ENCODE measurements around the gene DSCAM. TPM values are rescaled to one million over a fixed set of nuclear protein-coding genes. Genes with fewer than 3 reads are reported as not detected.

DSCAM gene
- polyA plus RNA-seq, 1 experiment: not detected

DNA sequence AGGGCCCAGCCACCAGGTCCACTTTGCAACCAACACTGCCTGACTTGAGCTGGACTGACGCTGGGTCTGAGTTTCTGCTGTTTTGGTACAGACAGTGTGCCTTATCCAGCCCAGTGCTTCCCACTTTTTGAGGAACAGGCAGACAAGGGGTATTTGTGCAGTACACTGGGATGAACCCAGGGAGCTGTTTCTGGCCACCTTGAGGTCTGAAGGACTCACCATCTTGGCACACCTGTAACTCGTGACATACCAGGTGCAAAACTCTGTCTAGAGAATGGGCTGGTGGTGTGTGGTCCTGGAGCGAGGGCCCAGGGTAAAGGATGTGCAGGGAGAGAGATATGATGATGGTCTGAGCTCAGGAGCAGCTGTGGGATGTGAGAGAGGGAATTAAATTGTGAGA, 831.1 kb downstream of the DSCAM start:
- no peak overlapping the region for H3K4me3 ChIP-seq (ENCODE audit: low read depth, low read length)
- H3K9me3 ChIP-seq (ENCODE audit: control insufficient read depth, insufficient read depth, low read length): peaks cover 55% of the 10 kb centered on the region
- no peak for DNase-seq (ENCODE audit: low read depth, low spot score)
- ChIA-PET CTCF (no interaction called here), POLR2A (no interaction called here)
- no peaks in the 10 kb centered on the region for H3K27me3 ChIP-seq (ENCODE audit: control insufficient read depth, insufficient read depth, low read length)
- TF ChIP-seq, protein P1, sequence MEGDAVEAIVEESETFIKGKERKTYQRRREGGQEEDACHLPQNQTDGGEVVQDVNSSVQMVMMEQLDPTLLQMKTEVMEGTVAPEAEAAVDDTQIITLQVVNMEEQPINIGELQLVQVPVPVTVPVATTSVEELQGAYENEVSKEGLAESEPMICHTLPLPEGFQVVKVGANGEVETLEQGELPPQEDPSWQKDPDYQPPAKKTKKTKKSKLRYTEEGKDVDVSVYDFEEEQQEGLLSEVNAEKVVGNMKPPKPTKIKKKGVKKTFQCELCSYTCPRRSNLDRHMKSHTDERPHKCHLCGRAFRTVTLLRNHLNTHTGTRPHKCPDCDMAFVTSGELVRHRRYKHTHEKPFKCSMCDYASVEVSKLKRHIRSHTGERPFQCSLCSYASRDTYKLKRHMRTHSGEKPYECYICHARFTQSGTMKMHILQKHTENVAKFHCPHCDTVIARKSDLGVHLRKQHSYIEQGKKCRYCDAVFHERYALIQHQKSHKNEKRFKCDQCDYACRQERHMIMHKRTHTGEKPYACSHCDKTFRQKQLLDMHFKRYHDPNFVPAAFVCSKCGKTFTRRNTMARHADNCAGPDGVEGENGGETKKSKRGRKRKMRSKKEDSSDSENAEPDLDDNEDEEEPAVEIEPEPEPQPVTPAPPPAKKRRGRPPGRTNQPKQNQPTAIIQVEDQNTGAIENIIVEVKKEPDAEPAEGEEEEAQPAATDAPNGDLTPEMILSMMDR (IDR thresholded peaks at IDR 0.05; ENCODE audit: low read depth, low read length): no peak
- no peak overlapping the region for H3K27ac ChIP-seq (ENCODE audit: low read depth, low read length)

DNA sequence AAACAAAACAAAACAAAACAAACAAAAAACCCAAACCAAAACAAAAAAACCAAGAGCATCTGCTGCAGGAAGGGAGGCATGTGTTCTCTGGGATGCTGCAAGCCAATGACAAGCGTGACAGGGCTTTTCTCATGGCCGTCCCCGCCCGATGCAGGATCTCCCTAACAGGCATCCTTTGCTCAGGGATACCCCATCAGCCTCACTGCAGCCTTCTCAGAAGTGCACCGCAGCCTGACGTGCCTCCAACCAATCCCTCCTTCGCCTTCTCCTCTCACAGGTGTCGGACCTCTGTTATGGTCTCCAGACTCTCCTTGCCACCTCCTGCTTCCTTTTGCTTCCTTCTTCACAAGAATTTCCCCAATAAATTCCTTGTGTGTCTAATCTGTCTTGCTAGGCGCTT, 832.6 kb downstream of the DSCAM start:
- H3K4me3 ChIP-seq (ENCODE audit: low read depth, low read length): no peak overlapping the region
- CTCF ChIA-PET: no interaction called here
- no peak overlapping the region for H3K27ac ChIP-seq (ENCODE audit: low read depth, low read length)
- H3K27me3 ChIP-seq (ENCODE audit: control insufficient read depth, insufficient read depth, low read length): no peaks in the 10 kb centered on the region
- TF ChIP-seq, protein P1 (IDR thresholded peaks at IDR 0.05; ENCODE audit: low read depth, low read length): no peak
- peaks cover 57% of the 10 kb centered on the region for H3K9me3 ChIP-seq (ENCODE audit: control insufficient read depth, insufficient read depth, low read length)
- no peak for DNase-seq (ENCODE audit: low read depth, low spot score)
- POLR2A ChIA-PET: no interaction called here

DNA sequence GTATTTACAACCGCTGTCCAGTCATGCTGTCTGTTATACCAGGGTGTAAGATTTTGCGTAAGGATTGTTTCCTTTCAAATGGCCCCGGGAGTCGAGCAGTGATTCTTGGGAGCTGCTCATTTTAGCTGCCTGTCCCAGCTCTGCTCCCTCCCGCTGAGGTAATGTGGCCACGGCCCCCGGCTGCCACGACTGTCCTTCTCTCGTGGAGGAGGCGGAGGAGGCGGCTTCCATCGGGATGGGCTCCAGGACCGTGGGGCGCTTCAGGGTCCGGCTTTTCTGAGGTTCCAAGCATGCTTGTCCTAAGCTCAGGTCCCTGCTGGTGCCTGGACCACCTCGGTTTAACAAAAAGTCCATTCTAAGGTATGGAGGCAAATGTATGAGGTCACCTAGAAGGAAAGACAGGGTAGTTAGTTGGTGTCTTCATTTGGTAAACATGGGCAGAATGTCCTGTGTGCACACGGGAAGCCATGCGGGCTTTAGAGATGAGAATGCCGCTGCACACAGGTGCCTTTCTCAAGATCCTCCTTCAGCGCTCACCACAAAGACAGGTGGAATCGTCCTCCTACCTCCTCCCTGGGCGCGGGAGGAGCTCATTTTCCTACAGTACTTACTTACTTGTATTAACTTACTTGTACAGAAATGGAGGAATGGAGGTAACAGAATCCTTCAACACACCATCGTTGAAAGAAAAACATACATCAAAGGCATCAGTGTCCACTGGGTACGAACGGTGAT, 833.8 kb downstream of the DSCAM start:
- Histone ChIP-seq H3K9me3 (ENCODE audit: control insufficient read depth, insufficient read depth, low read length) (peaks cover 60% of the 10 kb centered on the region), H3K4me3 (ENCODE audit: low read depth, low read length) (no peak overlapping the region), H3K27ac (ENCODE audit: low read depth, low read length) (no peak overlapping the region), H3K27me3 (ENCODE audit: control insufficient read depth, insufficient read depth, low read length) (no peaks in the 10 kb centered on the region)
- TF ChIP-seq, protein P1 (IDR thresholded peaks at IDR 0.05; ENCODE audit: low read depth, low read length): no peak
- DNase-seq (ENCODE audit: low read depth, low spot score): no peak
- ChIA-PET POLR2A (no interaction called here), CTCF (no interaction called here)

DNA sequence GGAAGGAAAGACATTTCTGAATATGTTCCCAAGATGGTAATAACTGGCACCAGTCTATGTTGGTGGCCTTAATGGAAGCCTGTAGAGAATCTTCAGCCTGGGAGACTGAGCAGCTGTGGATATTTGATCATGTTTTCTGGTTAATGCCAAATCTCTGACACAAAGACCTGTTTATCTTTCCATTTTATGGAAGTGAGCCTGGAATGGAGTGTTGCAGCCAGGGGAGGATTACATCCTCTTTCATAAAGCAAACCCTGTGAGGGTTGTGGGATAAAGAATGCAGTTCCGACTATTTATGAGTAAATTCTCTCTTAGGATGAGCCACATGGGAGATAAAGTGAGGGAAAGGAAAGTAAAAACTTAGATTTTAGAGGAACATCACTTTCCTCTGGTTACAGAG, 835.6 kb downstream of the DSCAM start:
- H3K27me3 ChIP-seq (ENCODE audit: control insufficient read depth, insufficient read depth, low read length): no peaks in the 10 kb centered on the region
- ChIA-PET CTCF (no interaction called here), POLR2A (no interaction called here)
- no peak overlapping the region for H3K4me3 ChIP-seq (ENCODE audit: low read depth, low read length)
- no peak for DNase-seq (ENCODE audit: low read depth, low spot score)
- no peak overlapping the region for H3K27ac ChIP-seq (ENCODE audit: low read depth, low read length)
- H3K9me3 ChIP-seq (ENCODE audit: control insufficient read depth, insufficient read depth, low read length): peaks cover 57% of the 10 kb centered on the region
- TF ChIP-seq, protein P1 (IDR thresholded peaks at IDR 0.05; ENCODE audit: low read depth, low read length): no peak

DNA sequence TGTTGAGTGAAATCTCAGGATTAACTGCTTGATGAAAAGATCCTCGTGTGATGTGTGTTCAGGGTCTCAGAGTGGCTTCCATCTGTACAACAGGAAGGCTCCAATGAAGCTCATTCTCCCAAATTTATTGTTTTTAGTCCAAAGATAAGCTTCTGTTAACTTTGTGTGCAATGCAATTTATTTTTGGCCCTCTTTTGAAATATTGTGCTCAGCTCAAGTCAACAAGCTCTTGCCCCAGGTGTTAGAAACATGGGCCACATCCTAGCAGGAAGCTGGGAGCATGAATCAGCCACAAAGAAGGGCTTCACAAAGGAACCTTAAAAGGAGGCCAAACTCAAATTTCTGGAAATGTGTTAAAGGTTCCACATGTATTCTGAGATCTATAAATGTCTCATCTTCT, 844.0 kb downstream of the DSCAM start:
- peaks cover 40% of the 10 kb centered on the region for H3K9me3 ChIP-seq (ENCODE audit: control insufficient read depth, insufficient read depth, low read length)
- POLR2A ChIA-PET: no interaction called here
- TF ChIP-seq, protein P1 (IDR thresholded peaks at IDR 0.05; ENCODE audit: low read depth, low read length): no peak
- no peaks in the 10 kb centered on the region for H3K27me3 ChIP-seq (ENCODE audit: control insufficient read depth, insufficient read depth, low read length)
- H3K4me3 ChIP-seq (ENCODE audit: low read depth, low read length): no peak overlapping the region
- CTCF ChIA-PET: no interaction called here
- no peak overlapping the region for H3K27ac ChIP-seq (ENCODE audit: low read depth, low read length)
- DNase-seq (ENCODE audit: low read depth, low spot score): no peak
